Neutrophil (primary cell): ENCODE measurements around the gene DMD.

ENCODE experiments used
- H3K27ac ChIP-seq: fragments of 200-600 bp; sonication (generic); 2 replicates; pipeline ENCODE4 v1.5.1; 2016; ENCODE audit warnings: mild to moderate bottlenecking, moderate library complexity
- H3K27me3 ChIP-seq: fragments of 200-600 bp; sonication (generic); 2 replicates; pipeline ENCODE4 v1.6.0; 2016; ENCODE audit warnings: mild to moderate bottlenecking
- H3K36me3 ChIP-seq: fragments of 200-600 bp; sonication (generic); 2 replicates; pipeline ENCODE4 v1.5.1; 2017
- H3K4me1 ChIP-seq, 2 experiments: fragments of 200-600 bp in 1 of 2; sonication (generic) in 1 of 2; 1 replicate in 1 of 2; 2 replicates in 1 of 2; pipeline versions ENCODE4 v1.5.1 to v1.6.1; 2013 to 2016; ENCODE audit warnings: low read depth in 1 of 2, low read length in 1 of 2, mild to moderate bottlenecking in 1 of 2, moderate library complexity in 1 of 2; ENCODE audit not compliant: control insufficient read depth in 1 of 2, insufficient read depth in 1 of 2
- H3K4me3 ChIP-seq, 2 experiments: fragments of 200-600 bp in 1 of 2; sonication (generic) in 1 of 2; 1 replicate in 1 of 2; 2 replicates in 1 of 2; pipeline ENCODE4 v1.5.1; 2013 to 2016; ENCODE audit warnings: low read depth in 1 of 2, low read length in 1 of 2, mild to moderate bottlenecking in 1 of 2, moderate library complexity in 1 of 2
- H3K9me3 ChIP-seq: fragments of 200-600 bp; sonication (generic); 2 replicates; pipeline ENCODE4 v1.5.1; 2016
- CTCF ChIP-seq: fragments of 200-600 bp; sonication (generic); IDR thresholded peaks from 2 replicates; pipeline ENCODE4 v1.5.1; 2016; ENCODE audit warnings: antibody characterized with exemption

The DMD gene

GRCh38 chrX:32045149-32045548, 1166.2 kb downstream of the DMD start:
- Histone ChIP-seq H3K9me3 (no peaks in the 10 kb centered on the region), H3K27ac (no peak overlapping the region), H3K4me3 (no peak overlapping the region), H3K36me3 (no peaks in the 10 kb centered on the region), H3K4me1 (no peaks in the 10 kb centered on the region), H3K27me3 (no peaks in the 10 kb centered on the region)
- no peak for TF ChIP-seq CTCF

- H3K4me3 ChIP-seq: no peak overlapping the region
- no peaks in the 10 kb centered on the region for H3K4me1 ChIP-seq
- no peak for TF ChIP-seq CTCF
- H3K36me3 ChIP-seq: no peaks in the 10 kb centered on the region
- no peaks in the 10 kb centered on the region for H3K9me3 ChIP-seq
- H3K27ac ChIP-seq: no peak overlapping the region
- H3K27me3 ChIP-seq: no peaks in the 10 kb centered on the region
Observed at GRCh38 chrX:32041181-32041580, 1170.2 kb downstream of the DMD start.

GRCh38 chrX:32026772-32027171, 1184.6 kb downstream of the DMD start:
- H3K27me3 ChIP-seq: no peaks in the 10 kb centered on the region
- no peaks in the 10 kb centered on the region for H3K4me1 ChIP-seq
- no peak overlapping the region for H3K4me3 ChIP-seq
- H3K36me3 ChIP-seq: no peaks in the 10 kb centered on the region
- no peak for TF ChIP-seq CTCF
- no peaks in the 10 kb centered on the region for H3K9me3 ChIP-seq
- H3K27ac ChIP-seq: no peak overlapping the region

- no peaks in the 10 kb centered on the region for H3K27me3 ChIP-seq
- H3K9me3 ChIP-seq: no peaks in the 10 kb centered on the region
- H3K4me1 ChIP-seq: no peaks in the 10 kb centered on the region
- H3K4me3 ChIP-seq: no peak overlapping the region
- H3K27ac ChIP-seq: no peak overlapping the region
- H3K36me3 ChIP-seq: no peaks in the 10 kb centered on the region
- no peak for TF ChIP-seq CTCF
Observed at GRCh38 chrX:32024072-32024471, 1187.3 kb downstream of the DMD start.

GRCh38 chrX:32016195-32016594, 1195.2 kb downstream of the DMD start:
- Histone ChIP-seq H3K9me3 (no peaks in the 10 kb centered on the region), H3K27ac (no peak overlapping the region), H3K4me1 (no peaks in the 10 kb centered on the region), H3K4me3 (no peak overlapping the region), H3K36me3 (no peaks in the 10 kb centered on the region), H3K27me3 (no peaks in the 10 kb centered on the region)
- TF ChIP-seq CTCF: no peak

GRCh38 chrX:32010948-32011347, 1200.4 kb downstream of the DMD start:
- H3K4me1 ChIP-seq: no peaks in the 10 kb centered on the region
- no peak overlapping the region for H3K27ac ChIP-seq
- H3K4me3 ChIP-seq: no peak overlapping the region
- no peaks in the 10 kb centered on the region for H3K9me3 ChIP-seq
- H3K36me3 ChIP-seq: no peaks in the 10 kb centered on the region
- TF ChIP-seq CTCF: no peak
- no peaks in the 10 kb centered on the region for H3K27me3 ChIP-seq
